Motor neuron (in vitro differentiated cells): ENCODE measurements around the gene BTBD7. TPM values are rescaled to one million over a fixed set of nuclear protein-coding genes. Genes with fewer than 3 reads are reported as not detected.

Experiments used
- ATAC-seq, 8 experiments: fragments of 200-7000 bp; cut with Tn5 transposase; replicated peaks in 6 of 8; 2 replicates each; pipeline ENCODE4 v1.8.0; 2021; ENCODE audit warnings: mild to moderate bottlenecking in 8 of 8, moderate library complexity in 8 of 8
- H3K27ac ChIP-seq, 2 donors: fragments of 250-450 bp; sonication (Bioruptor Pico); 2 replicates each; pipeline ENCODE4 v1.9.0; 2021; ENCODE audit warnings: antibody characterized with exemption in 2 of 2, mild to moderate bottlenecking in 2 of 2, moderate library complexity in 1 of 2
- H3K4me1 ChIP-seq, 2 donors: fragments of 250-450 bp; sonication (Bioruptor Pico); replicated peaks in 1 of 2; 2 replicates each; pipeline ENCODE4 v1.6.1; 2021; ENCODE audit warnings: antibody characterized with exemption in 2 of 2, mild to moderate bottlenecking in 2 of 2, moderate library complexity in 1 of 2
- H3K4me3 ChIP-seq, 5 donors: fragments of 250-450 bp; sonication (Bioruptor Pico); 2 replicates each; pipeline ENCODE4 v1.9.0; 2021; ENCODE audit warnings: antibody characterized with exemption in 5 of 5, mild to moderate bottlenecking in 5 of 5, moderate library complexity in 4 of 5
- WGBS, 10 experiments: fragments of 450-650 bp; shearing (Covaris generic); methylation state at CpG; one replicate each; pipeline ENCODE4 v1.0.0; 2022; 5-methylcytosine and 5-hydroxymethylcytosine counted together
- in situ Hi-C, 9 experiments: fragments of 400-800 bp; cut with MboI; loops; one replicate each; pipeline ENCODE4 v1.15.0; 2021; ENCODE audit warnings: low sequenced_read_pairs in 9 of 9, low pct_unique_long_range_greater_than_20kb in 2 of 9; ENCODE audit not compliant: unreplicated experiment in 9 of 9
- total RNA-seq, 8 experiments: library from RNA; unstranded; fragments of 300-600 nt; gene quantifications; 2 replicates each; pipeline versions ENCODE4 v1.2.3 to v1.2.4, GENCODE V29; 2022

BTBD7 gene
- total RNA-seq, 8 experiments from 2014 or later, result 10.1 to 26.0 (median 15.1) TPM

- Histone ChIP-seq H3K4me3 (no peak overlapping the region), H3K27ac (no peak overlapping the region), H3K4me1 (peaks cover 0 to 3% of the 10 kb centered on the region in 2 donors)
- peak in 1 of 8 experiments; percentile 48 for ATAC-seq
- in situ Hi-C loops, result no loop called here
Observed at GRCh38 chr14:93320489-93320888, 12.3 kb downstream of the BTBD7 start.

DNA sequence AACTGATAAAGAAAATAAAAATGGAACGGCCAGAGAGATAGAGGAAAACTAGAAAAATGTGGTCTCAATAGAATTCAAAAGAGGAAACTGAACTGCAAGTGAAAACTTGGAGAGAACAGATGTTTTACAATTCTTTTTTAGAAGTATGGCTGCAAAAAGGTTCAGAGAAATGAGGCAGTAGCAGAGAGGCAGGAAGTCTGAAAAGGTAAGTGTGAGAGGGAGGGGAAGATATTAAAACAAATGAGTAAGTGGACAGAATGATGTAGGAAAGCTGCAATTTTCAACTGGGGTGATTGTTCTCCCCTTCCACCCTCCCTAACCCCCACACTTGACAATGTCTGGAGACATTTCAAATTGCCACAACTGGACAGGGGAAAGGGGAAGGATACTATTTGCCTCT is 12.9 kb downstream of the BTBD7 start:
- in situ Hi-C loops, result no loop called here
- ATAC-seq, result no peak
- Histone ChIP-seq H3K4me1 (peaks cover 0 to 3% of the 10 kb centered on the region in 2 donors), H3K4me3 (no peak overlapping the region), H3K27ac (no peak overlapping the region)
- 5 to 100% (median 88%) methylated on average over 1 of the region's 1 CpG for WGBS, 10 experiments

GRCh38 chr14:93319494-93319893 is 13.3 kb downstream of the BTBD7 start:
- no peak overlapping the region for H3K4me3 ChIP-seq
- no peak overlapping the region for H3K27ac ChIP-seq
- in situ Hi-C loops, result no loop called here
- WGBS, 10 experiments, result 63 to 100% (median 90%) methylated on average over 1 to 2 of the region's 2 CpGs; no CpG with 5 or more reads in 1 of the 10 experiments
- H3K4me1 ChIP-seq, result peaks cover 0 to 3% of the 10 kb centered on the region in 2 donors
- no peak for ATAC-seq

DNA sequence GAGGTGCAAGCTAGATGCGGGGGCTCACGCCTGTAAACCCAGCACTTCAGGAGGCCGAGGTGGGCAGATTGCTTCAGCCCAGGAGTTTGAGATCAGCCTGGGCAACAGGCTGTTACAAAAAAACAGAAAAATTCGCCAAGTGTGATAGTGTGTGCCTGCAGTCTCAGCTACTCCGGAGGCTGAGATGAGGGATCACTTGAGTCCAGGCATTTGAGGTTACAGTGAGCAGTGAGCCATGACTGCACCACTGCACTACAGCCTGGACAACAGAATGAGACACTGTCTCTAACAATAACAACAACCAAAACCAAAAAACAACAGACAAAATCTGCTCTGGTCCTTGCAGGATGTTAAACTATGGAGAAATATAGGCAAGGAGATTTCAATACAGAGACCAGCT is 13.9 kb downstream of the BTBD7 start:
- in situ Hi-C loops, result no loop called here
- WGBS, 10 experiments, result 20 to 100% (median 88%) methylated on average over 1 to 5 of the region's 5 CpGs; no CpG with 5 or more reads in 1 of the 10 experiments
- Histone ChIP-seq H3K27ac (no peak overlapping the region), H3K4me1 (peaks cover 0 to 3% of the 10 kb centered on the region in 2 donors), H3K4me3 (no peak overlapping the region)
- ATAC-seq, result no peak

DNA sequence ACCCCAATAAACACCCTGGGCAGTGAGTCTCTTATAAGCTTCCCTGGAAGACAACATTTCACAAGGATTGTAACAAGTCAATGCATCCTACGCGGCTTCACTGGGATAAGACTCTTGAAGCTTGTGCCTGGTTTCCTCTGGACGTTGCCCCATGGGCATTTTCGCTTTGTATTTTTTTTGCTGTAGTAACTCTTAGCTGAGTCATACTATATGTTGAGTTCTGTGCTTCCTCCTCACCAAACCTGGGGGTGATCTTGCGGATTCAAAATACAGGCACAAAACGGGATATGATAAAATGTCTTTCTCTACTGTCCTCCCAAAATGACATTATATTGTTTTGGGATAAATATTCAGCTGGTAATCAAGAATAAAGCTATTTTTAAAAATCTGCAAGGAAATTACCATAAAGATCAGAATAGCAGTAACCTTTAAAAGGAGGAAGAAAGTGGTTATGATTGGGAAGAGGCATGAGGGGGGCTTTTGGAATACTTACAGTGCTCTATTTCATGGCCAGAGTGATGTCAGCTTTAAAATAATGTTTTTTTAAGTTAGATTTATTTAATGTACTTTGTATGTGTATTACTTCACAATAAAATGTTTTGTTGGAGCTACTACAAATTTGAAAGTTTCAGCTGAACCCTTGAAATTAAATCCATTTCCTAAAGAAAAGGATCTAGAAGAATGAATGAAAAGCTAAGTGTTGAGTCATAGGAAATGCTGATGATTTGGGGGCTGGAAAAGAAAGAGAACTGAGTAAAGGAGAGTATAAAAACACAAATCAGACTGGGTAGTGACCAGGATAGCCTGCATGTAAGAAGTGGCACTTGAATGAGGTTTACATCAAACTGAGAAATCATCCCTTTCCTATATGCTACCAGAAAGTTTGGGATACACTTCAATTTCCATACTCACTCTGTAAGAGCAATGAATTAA is 14.7 kb downstream of the BTBD7 start:
- Histone ChIP-seq H3K4me3 (no peak overlapping the region), H3K4me1 (peaks cover 0 to 3% of the 10 kb centered on the region in 2 donors), H3K27ac (no peak overlapping the region)
- ATAC-seq, result peak in 2 of 8 experiments; percentile 23 to 43
- 60 to 100% (median 89%) methylated on average over 1 to 6 of the region's 6 CpGs; no CpG with 5 or more reads in 2 of the 10 experiments for WGBS, 10 experiments
- in situ Hi-C loops, result no loop called here

- peaks cover 0 to 3% of the 10 kb centered on the region in 2 donors for H3K4me1 ChIP-seq
- WGBS, 10 experiments, result 80 to 100% (median 91%) methylated on average over 1 to 7 of the region's 7 CpGs; no CpG with 5 or more reads in 2 of the 10 experiments
- ATAC-seq, result peak in 3 of 8 experiments; percentile 14 to 89 (median 55)
- H3K4me3 ChIP-seq, result no peak overlapping the region
- in situ Hi-C loops, result no loop called here
- no peak overlapping the region for H3K27ac ChIP-seq
Observed at GRCh38 chr14:93317210-93317874, 15.5 kb downstream of the BTBD7 start.

DNA sequence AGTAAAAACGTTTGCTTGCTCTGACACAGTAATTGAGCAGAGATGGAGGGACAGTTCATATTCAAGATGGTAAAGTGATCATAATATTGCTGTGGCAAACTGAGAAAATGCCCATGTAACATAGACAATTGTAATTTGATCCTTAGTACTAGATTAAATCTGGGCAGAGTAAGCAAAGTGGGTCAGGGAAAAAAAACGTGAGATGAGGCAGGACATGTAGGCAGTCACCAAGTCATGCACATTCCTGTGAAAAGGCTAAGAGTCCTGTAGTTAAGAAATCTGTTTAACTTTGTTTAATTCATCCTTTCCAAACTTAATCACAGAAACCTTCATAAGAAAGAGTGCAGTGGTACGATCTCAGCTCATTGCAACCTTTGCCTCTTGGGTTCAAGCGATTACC is 16.1 kb downstream of the BTBD7 start:
- ATAC-seq, result no peak
- in situ Hi-C loops, result no loop called here
- WGBS, 10 experiments, result 33 to 100% (median 83%) methylated on average over 2 to 4 of the region's 4 CpGs
- peaks cover 0 to 3% of the 10 kb centered on the region in 2 donors for H3K4me1 ChIP-seq
- no peak overlapping the region for H3K27ac ChIP-seq
- no peak overlapping the region for H3K4me3 ChIP-seq

GRCh38 chr14:93315575-93315974 is 17.3 kb downstream of the BTBD7 start:
- no peak overlapping the region for H3K27ac ChIP-seq
- in situ Hi-C loops, result no loop called here

DNA sequence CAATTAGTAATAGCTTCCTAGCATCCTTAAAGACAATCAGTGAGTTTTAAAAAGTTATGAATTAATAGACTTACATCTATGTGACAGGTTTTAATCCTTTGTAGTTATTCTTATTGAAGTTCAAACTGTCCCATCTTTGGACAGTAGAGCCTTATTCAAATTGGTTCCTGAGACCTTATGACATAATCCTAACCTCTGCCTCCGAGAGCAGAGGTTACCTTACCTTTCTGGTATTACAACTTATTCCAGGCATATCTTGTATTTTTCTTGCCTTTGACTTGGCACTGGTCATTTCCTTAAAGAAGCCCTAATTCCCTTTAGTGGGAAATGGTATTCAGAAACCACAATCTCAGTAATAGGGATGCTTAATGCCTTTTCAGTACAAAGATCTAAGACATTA is 21.8 kb downstream of the BTBD7 start:
- no peak for ATAC-seq
- in situ Hi-C loops, result no loop called here
- no peaks in the 10 kb centered on the region for H3K4me1 ChIP-seq
- 56 to 100% (median 100%) methylated on average over 1 of the region's 1 CpG; no CpG with 5 or more reads in 6 of the 10 experiments for WGBS, 10 experiments
- H3K4me3 ChIP-seq, result no peak overlapping the region
- H3K27ac ChIP-seq, result no peak overlapping the region

More at GRCh38 chr14:93315575-93315974, 17.3 kb downstream of the BTBD7 start:
- Histone ChIP-seq H3K4me1 (peaks cover 0 to 3% of the 10 kb centered on the region in 2 donors), H3K4me3 (no peak overlapping the region)
- ATAC-seq, result no peak

DNA sequence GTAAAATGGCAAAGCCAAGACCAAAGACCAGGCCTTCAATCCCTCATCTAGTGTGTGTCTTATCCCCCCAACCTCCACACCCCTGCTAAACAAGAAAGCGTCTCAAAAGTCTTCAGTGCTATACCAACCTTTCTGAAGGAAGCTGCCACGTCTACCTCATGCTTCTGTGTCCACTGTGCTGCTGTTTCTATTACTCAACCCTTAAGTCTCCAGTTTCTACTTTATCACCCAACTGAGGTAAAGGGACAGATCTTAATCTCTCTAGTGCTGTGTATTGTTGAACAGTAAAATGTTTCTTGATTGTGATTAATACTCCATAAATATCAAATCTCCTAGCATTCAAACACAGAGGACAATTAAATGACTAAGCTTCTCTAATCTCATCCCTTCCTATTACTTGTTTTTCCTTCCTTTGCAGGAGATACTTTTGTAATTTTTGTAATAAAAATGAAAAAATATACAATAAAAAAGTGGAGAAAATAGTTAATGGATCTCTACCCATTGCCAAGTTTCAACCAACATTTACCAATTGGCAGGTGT is 23.3 kb downstream of the BTBD7 start:
- Histone ChIP-seq H3K4me3 (no peak overlapping the region), H3K4me1 (no peaks in the 10 kb centered on the region), H3K27ac (no peak overlapping the region)
- 100% methylated on average over 1 of the region's 2 CpGs; no CpG with 5 or more reads in 7 of the 10 experiments for WGBS, 10 experiments
- no peak for ATAC-seq
- in situ Hi-C loops, result no loop called here

GRCh38 chr14:93308686-93309345 is 24.0 kb downstream of the BTBD7 start:
- no peaks in the 10 kb centered on the region for H3K4me1 ChIP-seq
- WGBS, 10 experiments, result 63 to 100% (median 96%) methylated on average over 1 to 2 of the region's 2 CpGs
- H3K27ac ChIP-seq, result no peak overlapping the region
- H3K4me3 ChIP-seq, result no peak overlapping the region
- peak in 1 of 8 experiments; percentile 26 for ATAC-seq
- in situ Hi-C loops, result no loop called here

- H3K27ac ChIP-seq, result no peak overlapping the region
- no peak for ATAC-seq
- no peaks in the 10 kb centered on the region for H3K4me1 ChIP-seq
Observed at GRCh38 chr14:93306812-93307211, 26.0 kb downstream of the BTBD7 start.

More at GRCh38 chr14:93306812-93307211, 26.0 kb downstream of the BTBD7 start:
- H3K4me3 ChIP-seq, result no peak overlapping the region
- in situ Hi-C loops, result no loop called here
